Measurements from ENCODE around the gene TMEM115.
"Not testable (repeated sequence)": the region's sequence is repeated elsewhere in the genome, so short reads cannot be mapped to it uniquely, and the experiment has no call there.

Gene TMEM115

GRCh38 chr3:50318615-50319014, 40.7 kb downstream of the TMEM115 start:
- H3K4me2 ChIP-seq (ENCODE audit: low read length), result peak overlapping the region; percentile 21
- no peaks in the 10 kb centered on the region for H3K9me3 ChIP-seq (replicated peaks; ENCODE audit: low read length)
- H3K4me1 ChIP-seq (ENCODE audit: control insufficient read depth, insufficient read depth, low read length), result peaks cover 31% of the 10 kb centered on the region
- peaks cover 22% of the 10 kb centered on the region for H3K36me3 ChIP-seq (ENCODE audit: insufficient read depth, low read length)
- H3K4me3 ChIP-seq (ENCODE audit: low read length), result no peak overlapping the region
- no peaks in the 10 kb centered on the region for H3K27me3 ChIP-seq (ENCODE audit: control insufficient read depth, insufficient read depth, low read length)
- no peak overlapping the region for H3K9ac ChIP-seq (ENCODE audit: low read depth, low read length)

- H3K4me1 ChIP-seq (ENCODE audit: control insufficient read depth, insufficient read depth, low read length), result peaks cover 31% of the 10 kb centered on the region
- no peaks in the 10 kb centered on the region for H3K27me3 ChIP-seq (ENCODE audit: control insufficient read depth, insufficient read depth, low read length)
- H3K9ac ChIP-seq (ENCODE audit: low read depth, low read length), result no peak overlapping the region
- no peak overlapping the region for H3K4me3 ChIP-seq (ENCODE audit: low read length)
- no peaks in the 10 kb centered on the region for H3K9me3 ChIP-seq (replicated peaks; ENCODE audit: low read length)
- H3K4me2 ChIP-seq (ENCODE audit: low read length), result no peak overlapping the region
- H3K36me3 ChIP-seq (ENCODE audit: insufficient read depth, low read length), result peaks cover 22% of the 10 kb centered on the region
Measured at GRCh38 chr3:50318163-50318562, 41.2 kb downstream of the TMEM115 start.

- peaks cover 26% of the 10 kb centered on the region for H3K4me1 ChIP-seq (ENCODE audit: control insufficient read depth, insufficient read depth, low read length)
- H3K9ac ChIP-seq (ENCODE audit: low read depth, low read length), result no peak overlapping the region
- H3K27me3 ChIP-seq (ENCODE audit: control insufficient read depth, insufficient read depth, low read length), result no peaks in the 10 kb centered on the region
- no peaks in the 10 kb centered on the region for H3K9me3 ChIP-seq (replicated peaks; ENCODE audit: low read length)
- H3K4me2 ChIP-seq (ENCODE audit: low read length), result no peak overlapping the region
- H3K36me3 ChIP-seq (ENCODE audit: insufficient read depth, low read length), result peaks cover 22% of the 10 kb centered on the region
- no peak overlapping the region for H3K4me3 ChIP-seq (ENCODE audit: low read length)
Measured at GRCh38 chr3:50317300-50317699, 42.0 kb downstream of the TMEM115 start.

GRCh38 chr3:50316657-50317242, 42.6 kb downstream of the TMEM115 start:
- no peak overlapping the region for H3K9ac ChIP-seq (ENCODE audit: low read depth, low read length)

GRCh38 chr3:50314816-50315215, 44.5 kb downstream of the TMEM115 start:
- Histone ChIP-seq H3K9me3 (replicated peaks; ENCODE audit: low read length) (no peaks in the 10 kb centered on the region), H3K4me2 (ENCODE audit: low read length) (no peak overlapping the region), H3K4me1 (ENCODE audit: control insufficient read depth, insufficient read depth, low read length) (peaks cover 13% of the 10 kb centered on the region), H3K36me3 (ENCODE audit: insufficient read depth, low read length) (peaks cover 21% of the 10 kb centered on the region), H3K9ac (ENCODE audit: low read depth, low read length) (no peak overlapping the region), H3K4me3 (ENCODE audit: low read length) (no peak overlapping the region), H3K27me3 (ENCODE audit: control insufficient read depth, insufficient read depth, low read length) (no peaks in the 10 kb centered on the region)

More at GRCh38 chr3:50316657-50317242, 42.6 kb downstream of the TMEM115 start:
- Histone ChIP-seq H3K4me2 (ENCODE audit: low read length) (no peak overlapping the region), H3K27me3 (ENCODE audit: control insufficient read depth, insufficient read depth, low read length) (no peaks in the 10 kb centered on the region), H3K9me3 (replicated peaks; ENCODE audit: low read length) (no peaks in the 10 kb centered on the region), H3K4me1 (ENCODE audit: control insufficient read depth, insufficient read depth, low read length) (peaks cover 21% of the 10 kb centered on the region), H3K36me3 (ENCODE audit: insufficient read depth, low read length) (peaks cover 22% of the 10 kb centered on the region), H3K4me3 (ENCODE audit: low read length) (no peak overlapping the region)

- Histone ChIP-seq H3K36me3 (ENCODE audit: insufficient read depth, low read length) (peaks cover 17% of the 10 kb centered on the region), H3K27me3 (ENCODE audit: control insufficient read depth, insufficient read depth, low read length) (no peaks in the 10 kb centered on the region)
Measured at GRCh38 chr3:50314342-50314741, 45.0 kb downstream of the TMEM115 start.

GRCh38 chr3:50312041-50312440, 47.3 kb downstream of the TMEM115 start:
- not testable (repeated sequence) for H3K4me1 ChIP-seq (ENCODE audit: control insufficient read depth, insufficient read depth, low read length); H3K27me3 ChIP-seq (ENCODE audit: control insufficient read depth, insufficient read depth, low read length); H3K4me3 ChIP-seq (ENCODE audit: low read length); H3K9ac ChIP-seq (ENCODE audit: low read depth, low read length); H3K4me2 ChIP-seq (ENCODE audit: low read length); H3K9me3 ChIP-seq (replicated peaks; ENCODE audit: low read length); H3K36me3 ChIP-seq (ENCODE audit: insufficient read depth, low read length)

More at GRCh38 chr3:50314342-50314741, 45.0 kb downstream of the TMEM115 start:
- no peak overlapping the region for H3K4me2 ChIP-seq (ENCODE audit: low read length)
- peaks cover 10% of the 10 kb centered on the region for H3K4me1 ChIP-seq (ENCODE audit: control insufficient read depth, insufficient read depth, low read length)
- no peak overlapping the region for H3K4me3 ChIP-seq (ENCODE audit: low read length)
- H3K9me3 ChIP-seq (replicated peaks; ENCODE audit: low read length), result no peaks in the 10 kb centered on the region
- H3K9ac ChIP-seq (ENCODE audit: low read depth, low read length), result no peak overlapping the region
